HG03095 (cell line): Measurements from ENCODE around the gene ARHGAP24.
"Not testable (repeated sequence)": the region's sequence is repeated elsewhere in the genome, so short reads cannot be mapped to it uniquely, and the experiment has no call there.

ENCODE experiments used
- ATAC-seq: cut with Tn5 transposase; IDR thresholded peaks from one replicate; pipeline ENCODE4 v1.9.1; 2021; ENCODE audit warnings: moderate library complexity; ENCODE audit not compliant: unreplicated experiment

The ARHGAP24 gene

GRCh38 chr4:85995361-85995760 lies 520.4 kb downstream of the ARHGAP24 start:
- no peak for ATAC-seq

GRCh38 chr4:86001591-86001990 lies 526.6 kb downstream of the ARHGAP24 start:
- no peak for ATAC-seq

GRCh38 chr4:86004030-86004429 lies 529.1 kb downstream of the ARHGAP24 start:
- no peak for ATAC-seq

GRCh38 chr4:86006057-86006456 lies 531.1 kb downstream of the ARHGAP24 start:
- no peak for ATAC-seq

GRCh38 chr4:86007042-86007441 lies 532.1 kb downstream of the ARHGAP24 start:
- ATAC-seq, result no peak

- ATAC-seq, result no peak
Observed at GRCh38 chr4:86011117-86011516, 536.2 kb downstream of the ARHGAP24 start.

GRCh38 chr4:86013621-86014020 lies 538.7 kb downstream of the ARHGAP24 start:
- ATAC-seq, result no peak

- ATAC-seq, result peak; percentile 95
Observed at GRCh38 chr4:86014599-86014998, 539.6 kb downstream of the ARHGAP24 start.

- ATAC-seq, result no peak
Observed at GRCh38 chr4:86015412-86016350, 540.7 kb downstream of the ARHGAP24 start.

- no peak for ATAC-seq
Observed at GRCh38 chr4:86019362-86019761, 544.4 kb downstream of the ARHGAP24 start.

GRCh38 chr4:86019906-86020305 lies 545.0 kb downstream of the ARHGAP24 start:
- no peak for ATAC-seq

- not testable (repeated sequence) for ATAC-seq
Observed at GRCh38 chr4:86021671-86022070, 546.7 kb downstream of the ARHGAP24 start.

GRCh38 chr4:86026720-86027119 lies 551.8 kb downstream of the ARHGAP24 start:
- no peak for ATAC-seq

GRCh38 chr4:86031927-86032326 lies 557.0 kb downstream of the ARHGAP24 start:
- ATAC-seq, result no peak

GRCh38 chr4:86032476-86033022 lies 557.6 kb downstream of the ARHGAP24 start:
- no peak for ATAC-seq

GRCh38 chr4:86033171-86033570 lies 558.2 kb downstream of the ARHGAP24 start:
- no peak for ATAC-seq

GRCh38 chr4:86034616-86035015 lies 559.7 kb downstream of the ARHGAP24 start:
- no peak for ATAC-seq

GRCh38 chr4:86035688-86036087 lies 560.7 kb downstream of the ARHGAP24 start:
- ATAC-seq, result no peak

GRCh38 chr4:86036736-86037135 lies 561.8 kb downstream of the ARHGAP24 start:
- ATAC-seq, result no peak

- no peak for ATAC-seq
Observed at GRCh38 chr4:86038037-86038436, 563.1 kb downstream of the ARHGAP24 start.

GRCh38 chr4:86043755-86044592 lies 569.0 kb downstream of the ARHGAP24 start:
- ATAC-seq, result no peak
